H1 (cell line): ENCODE results near the gene ABI1. TPM values are rescaled to one million over a fixed set of nuclear protein-coding genes. Genes with fewer than 3 reads are reported as not detected.

Source experiments
- CTCF ChIA-PET: fragments of 300-600 bp; sonication (Branson Sonifier 250); formaldehyde crosslinking; loops from one replicate; lab custom pipeline; 2021; ENCODE audit not compliant: partially characterized antibody; lab: Charles Lee
- POLR2A ChIA-PET: fragments of 300-600 bp; sonication (Branson Sonifier 250); formaldehyde crosslinking; loops from one replicate; lab custom pipeline; 2021; ENCODE audit warnings: inconsistent platforms; ENCODE audit not compliant: partially characterized antibody; lab: Charles Lee
- DNase-seq, 2 experiments: peaks; one replicate each; pipeline versions ENCODE4 v3.0.0 to v3.0.0-alpha.2; 2010 to 2022; ENCODE audit warnings: low spot score in 2 of 2, low read depth in 1 of 2, mixed read lengths in 1 of 2
- FAIRE-seq: peaks from 2 replicates; lab custom pipeline; 2011; peaks lifted over from hg19 to GRCh38; lab: Jason Lieb, UNC
- H2AFZ ChIP-seq: 2 replicates; pipeline ENCODE4 v1.8.1; 2012; ENCODE audit warnings: low read length, inconsistent platforms
- H2AK5ac ChIP-seq: 2 replicates; pipeline ENCODE4 v1.6.1; 2013; ENCODE audit warnings: low read depth, low read length
- H2BK120ac ChIP-seq: replicated peaks from 2 replicates; pipeline ENCODE3; 2013; ENCODE audit warnings: low read depth, low read length, inconsistent platforms
- H2BK12ac ChIP-seq: 2 replicates; pipeline ENCODE4 v1.6.1; 2013; ENCODE audit warnings: low read depth, low read length
- H2BK15ac ChIP-seq: 2 replicates; pipeline ENCODE4 v1.6.1; 2013; ENCODE audit warnings: low read length
- H2BK20ac ChIP-seq: 2 replicates; pipeline ENCODE4 v1.6.1; 2013; ENCODE audit warnings: low read length
- H2BK5ac ChIP-seq: 2 replicates; pipeline ENCODE4 v1.6.1; 2013; ENCODE audit warnings: low read depth, low read length
- H3K14ac ChIP-seq: 2 replicates; pipeline ENCODE4 v1.6.1; 2013; ENCODE audit warnings: inconsistent platforms; ENCODE audit not compliant: insufficient read length
- H3K18ac ChIP-seq: 2 replicates; pipeline ENCODE4 v1.6.1; 2013; ENCODE audit warnings: low read length; ENCODE audit errors: extremely low read depth
- H3K23ac ChIP-seq: 2 replicates; pipeline ENCODE4 v1.6.1; 2013; ENCODE audit warnings: inconsistent platforms; ENCODE audit not compliant: insufficient read length
- H3K23me2 ChIP-seq: 2 replicates; pipeline ENCODE4 v1.6.1; 2013; ENCODE audit warnings: low read depth, low read length
- H3K27ac ChIP-seq: 2 replicates; pipeline ENCODE4 v1.6.1; 2011; ENCODE audit warnings: low read depth, low read length, inconsistent platforms
- H3K27me3 ChIP-seq, 4 experiments: replicated peaks in 1 of 4; 1 replicate in 1 of 4; 2 replicates in 3 of 4; pipeline versions ENCODE4 v1.6.1 to v1.8.1; 2011 to 2013; ENCODE audit warnings: low read length in 3 of 4, mild to moderate bottlenecking in 3 of 4, inconsistent platforms in 2 of 4, mixed read lengths in 2 of 4, moderate library complexity in 1 of 4; ENCODE audit not compliant: control insufficient read depth in 3 of 4, insufficient read depth in 3 of 4; ENCODE audit errors: extremely low read depth in 1 of 4
- H3K36me3 ChIP-seq, 4 experiments: 2 replicates each; pipeline versions ENCODE4 v1.6.1 to v1.8.1; 2011 to 2013; ENCODE audit warnings: mild to moderate bottlenecking in 4 of 4, low read length in 3 of 4, moderate library complexity in 2 of 4, control low read depth in 1 of 4, inconsistent platforms in 1 of 4; ENCODE audit not compliant: insufficient read depth in 4 of 4, control insufficient read depth in 2 of 4
- H3K4ac ChIP-seq: replicated peaks from 2 replicates; pipeline ENCODE3; 2013; ENCODE audit warnings: low read length, low read depth, mixed read lengths, inconsistent platforms; ENCODE audit not compliant: insufficient read length
- H3K4me1 ChIP-seq, 4 experiments: replicated peaks in 1 of 4; 1 replicate in 1 of 4; 2 replicates in 3 of 4; pipeline versions ENCODE4 v1.6.1 to v1.8.1; 2011 to 2013; ENCODE audit warnings: low read length in 3 of 4, inconsistent platforms in 2 of 4, mixed read lengths in 1 of 4; ENCODE audit not compliant: insufficient read depth in 4 of 4, control insufficient read depth in 3 of 4
- H3K4me2 ChIP-seq, 2 experiments: 2 replicates each; pipeline versions ENCODE4 v1.6.1 to v1.8.1; 2011 to 2013; ENCODE audit warnings: low read depth in 2 of 2, low read length in 2 of 2, control low read depth in 1 of 2, inconsistent platforms in 1 of 2, mild to moderate bottlenecking in 1 of 2; ENCODE audit not compliant: insufficient read depth in 1 of 2
- H3K4me3 ChIP-seq, 4 experiments: fragments of 200-600, 300-600 bp in 1 of 4; sonication (generic), shearing (Covaris generic), sonication (Bioruptor Twin) in 1 of 4; 2 replicates each; pipeline versions ENCODE4 v1.5.1 to v1.8.1; 2011 to 2016; ENCODE audit warnings: low read length in 4 of 4, low read depth in 3 of 4, control low read depth in 2 of 4, inconsistent platforms in 2 of 4, mild to moderate bottlenecking in 2 of 4, mixed read lengths in 1 of 4, moderate library complexity in 1 of 4; ENCODE audit not compliant: insufficient read depth in 2 of 4; ENCODE audit errors: extremely low read depth in 1 of 4
- H3K56ac ChIP-seq: replicated peaks from 2 replicates; pipeline ENCODE3; 2013; ENCODE audit warnings: low read depth, mild to moderate bottlenecking, mixed read lengths, low read length, inconsistent platforms; ENCODE audit not compliant: insufficient read length
- H3K79me1 ChIP-seq: 2 replicates; pipeline ENCODE4 v1.6.1; 2013; ENCODE audit warnings: low read depth, low read length, control low read depth
- H3K79me2 ChIP-seq, 2 experiments: 2 replicates each; pipeline versions ENCODE4 v1.6.1 to v1.8.1; 2012 to 2013; ENCODE audit warnings: low read length in 2 of 2, mild to moderate bottlenecking in 2 of 2, inconsistent platforms in 1 of 2; ENCODE audit not compliant: insufficient read depth in 2 of 2, control insufficient read depth in 1 of 2
- H3K9ac ChIP-seq, 4 experiments: replicated peaks in 1 of 4; 1 replicate in 1 of 4; 2 replicates in 3 of 4; pipeline versions ENCODE4 v1.6.1 to v1.8.1; 2011 to 2013; ENCODE audit warnings: low read depth in 3 of 4, low read length in 3 of 4, control low read depth in 2 of 4, mild to moderate bottlenecking in 2 of 4, moderate library complexity in 2 of 4, inconsistent platforms in 1 of 4; ENCODE audit errors: extremely low read depth in 1 of 4
- H3K9me3 ChIP-seq, 2 experiments: 2 replicates each; pipeline versions ENCODE4 v1.6.1 to v1.8.1; 2012 to 2013; ENCODE audit warnings: mild to moderate bottlenecking in 2 of 2, moderate library complexity in 2 of 2, control low read depth in 1 of 2, inconsistent platforms in 1 of 2, low read depth in 1 of 2, low read length in 1 of 2, mixed read lengths in 1 of 2; ENCODE audit not compliant: insufficient read depth in 2 of 2
- H4K20me1 ChIP-seq, 2 experiments: replicated peaks in 1 of 2; 2 replicates each; pipeline versions ENCODE3 to v1.8.1; 2011 to 2013; ENCODE audit warnings: inconsistent platforms in 2 of 2, low read length in 2 of 2, mild to moderate bottlenecking in 1 of 2; ENCODE audit not compliant: insufficient read depth in 2 of 2, control insufficient read depth in 1 of 2
- H4K5ac ChIP-seq: 2 replicates; pipeline ENCODE4 v1.6.1; 2013; ENCODE audit warnings: low read length, low read depth, mixed read lengths, inconsistent platforms; ENCODE audit not compliant: insufficient read length
- H4K8ac ChIP-seq: 2 replicates; pipeline ENCODE4 v1.8.0; 2013; ENCODE audit warnings: mild to moderate bottlenecking, moderate library complexity, low read length, inconsistent platforms; ENCODE audit not compliant: insufficient read depth; ENCODE audit errors: extremely low read depth
- H4K91ac ChIP-seq: replicated peaks from 2 replicates; pipeline ENCODE3; 2013; ENCODE audit warnings: low read length, mixed read lengths, inconsistent platforms; ENCODE audit not compliant: insufficient read length
- FOSL1 ChIP-seq: IDR thresholded peaks from 2 replicates; pipeline ENCODE4 v1.6.1; 2011; ENCODE audit warnings: mild to moderate bottlenecking, low read depth, low read length, moderate library complexity; ENCODE audit not compliant: insufficient read depth
- MAFK ChIP-seq: IDR thresholded peaks from 2 replicates; pipeline ENCODE4 v1.6.1; 2012; ENCODE audit warnings: low read depth, mild to moderate bottlenecking, improper control_type of control experiment, low read length
- POLR2AphosphoS5 ChIP-seq: IDR thresholded peaks from 2 replicates; pipeline ENCODE4 v1.6.1; 2011; ENCODE audit warnings: low read depth, low read length
- RXRA ChIP-seq: IDR thresholded peaks from 2 replicates; pipeline ENCODE4 v1.6.1; 2011; ENCODE audit warnings: low read depth, mild to moderate bottlenecking, low read length, moderate library complexity; ENCODE audit not compliant: insufficient read depth
- SIX5 ChIP-seq: IDR thresholded peaks from 2 replicates; pipeline ENCODE4 v1.6.1; 2011; ENCODE audit warnings: mild to moderate bottlenecking, low read depth, low read length
- SP1 ChIP-seq: IDR thresholded peaks from 2 replicates; pipeline ENCODE4 v1.6.1; 2011; ENCODE audit warnings: low read depth, low read length
- TCF12 ChIP-seq: IDR thresholded peaks from 2 replicates; pipeline ENCODE4 v1.6.1; 2011; ENCODE audit warnings: low read depth, mild to moderate bottlenecking, low read length
- WGBS, 2 experiments: shearing (Covaris generic) in 1 of 2; methylation state at CpG; one replicate each; pipeline versions ENCODE4 v1.1.6 to v1.1.7; 2013 to 2015; ENCODE audit warnings: low lambda C conversion rate in 2 of 2, mixed read lengths in 2 of 2, inconsistent platforms in 1 of 2, low coverage in 1 of 2, missing lambda C conversion rate in 1 of 2; ENCODE audit not compliant: insufficient replicate concordance in 2 of 2, insufficient coverage in 1 of 2, insufficient read length in 1 of 2; ENCODE audit errors: extremely low coverage in 1 of 2, missing lambda C conversion rate in 1 of 2; 5-methylcytosine and 5-hydroxymethylcytosine counted together
- polyA plus RNA-seq, 7 experiments: library from polyadenylated mRNA; depleted of rRNA in 3 of 7; stranded (reverse) in 5 of 7; unstranded in 2 of 7; fragments of >200 nt in 5 of 7; fragments of 200-250 nt in 2 of 7; gene quantifications; 1 replicate in 5 of 7; 2 replicates in 1 of 7; 4 replicates in 1 of 7; pipeline versions ENCODE4 v1.2.1 to v1.2.3, GENCODE V29; 2011 to 2013; ENCODE audit warnings: missing spikeins in 2 of 7, mixed read lengths in 2 of 7
- total RNA-seq: library from RNA; stranded (reverse); fragmentation: NEBNext Ultra II Directional; extraction: Animal tissue kit (Norgen Biotek cat#: 25700); gene quantifications from 2 replicates; pipeline ENCODE4 v1.2.1, GENCODE V29; 2021
- TF ChIP-seq, protein P1 (sequence below): IDR thresholded peaks from 2 replicates; pipeline ENCODE4 v1.6.1; 2011; ENCODE audit warnings: low read length, improper control_type of control experiment
- TF ChIP-seq, protein P2 (sequence below): IDR thresholded peaks from 2 replicates; pipeline ENCODE4 v1.6.1; 2012; ENCODE audit warnings: inconsistent platforms
- TF ChIP-seq, protein P3 (sequence below): IDR thresholded peaks from 2 replicates; pipeline ENCODE4 v1.6.1; 2012; ENCODE audit warnings: inconsistent platforms
- TF ChIP-seq, protein P4 (sequence below): IDR thresholded peaks from 2 replicates; pipeline ENCODE4 v1.6.1; 2012; ENCODE audit warnings: low read length, inconsistent platforms

ABI1 gene
- total and polyA plus RNA-seq, 2 of the 8 experiments (the other 6 are each of a cell fraction or from before 2014, with no cell fraction given): 35.4 to 37.0 TPM

DNA sequence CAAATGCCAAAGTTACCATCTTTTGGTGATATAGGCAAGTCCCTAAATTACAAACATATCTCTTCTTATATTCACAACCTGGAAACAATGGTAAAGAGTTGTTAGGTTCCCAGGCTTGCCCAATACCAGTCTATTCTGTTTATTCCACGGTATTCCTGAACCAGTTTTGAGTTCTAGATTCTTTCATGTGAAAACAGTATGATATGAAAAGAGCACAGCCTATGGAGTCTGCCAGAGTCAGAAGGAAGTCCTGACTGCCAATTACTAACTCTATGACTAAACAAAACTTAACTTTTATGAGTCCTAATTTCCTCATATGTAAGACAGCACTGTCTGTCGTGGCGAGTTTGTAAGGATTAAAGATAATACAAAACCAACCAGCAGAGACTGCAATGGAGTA is 5.6 kb downstream of the ABI1 start:
- H3K56ac ChIP-seq: no peak overlapping the region
- no peaks in the 10 kb centered on the region for H3K23me2 ChIP-seq
- no peak overlapping the region for H2AFZ ChIP-seq
- no peak overlapping the region for H2BK15ac ChIP-seq
- H2BK20ac ChIP-seq: no peak overlapping the region
- POLR2A ChIA-PET: no interaction called here
- no peak overlapping the region for H4K5ac ChIP-seq
- no peak overlapping the region for H3K4ac ChIP-seq
- H4K91ac ChIP-seq: no peak overlapping the region
- H3K27ac ChIP-seq: no peak overlapping the region
- no peak overlapping the region for H3K23ac ChIP-seq
- 100% methylated on average over 3 of the region's 3 CpGs; no CpG with 5 or more reads in 1 of the 2 experiments for WGBS, 2 experiments
- H4K8ac ChIP-seq: no peak overlapping the region
- no peak overlapping the region for H2BK120ac ChIP-seq
- no peaks in the 10 kb centered on the region for H3K27me3 ChIP-seq
- peaks cover 0 to 2% (median 0%) of the 10 kb centered on the region in 4 experiments; a peak in 3 of 7 replicates for H3K4me1 ChIP-seq
- no peak overlapping the region for H3K9ac ChIP-seq
- H3K14ac ChIP-seq: no peak overlapping the region
- H4K20me1 ChIP-seq: peaks cover 0 to 1% of the 10 kb centered on the region in 2 experiments
- CTCF ChIA-PET: no interaction called here
- no peak overlapping the region for H3K4me2 ChIP-seq
- H2AK5ac ChIP-seq: no peak overlapping the region
- no peaks in the 10 kb centered on the region for H3K36me3 ChIP-seq
- no peak overlapping the region for H2BK12ac ChIP-seq
- H3K18ac ChIP-seq: no peak overlapping the region
- FAIRE-seq (no peak), DNase-seq (no peak)
- no peaks in the 10 kb centered on the region for H3K9me3 ChIP-seq
- no peaks in the 10 kb centered on the region; the same call in 1 of the 2 replicates for H3K79me1 ChIP-seq
- no peak overlapping the region for H2BK5ac ChIP-seq
- no peak overlapping the region for H3K4me3 ChIP-seq
- peaks cover 3 to 91% of the 10 kb centered on the region in 2 experiments; a peak in 3 of 4 replicates for H3K79me2 ChIP-seq
- TF ChIP-seq TCF12 (no peak), SP1 (no peak), POLR2AphosphoS5 (no peak), MAFK (no peak), SIX5 (no peak), RXRA (no peak), FOSL1 (no peak)
- TF ChIP-seq, protein P1, sequence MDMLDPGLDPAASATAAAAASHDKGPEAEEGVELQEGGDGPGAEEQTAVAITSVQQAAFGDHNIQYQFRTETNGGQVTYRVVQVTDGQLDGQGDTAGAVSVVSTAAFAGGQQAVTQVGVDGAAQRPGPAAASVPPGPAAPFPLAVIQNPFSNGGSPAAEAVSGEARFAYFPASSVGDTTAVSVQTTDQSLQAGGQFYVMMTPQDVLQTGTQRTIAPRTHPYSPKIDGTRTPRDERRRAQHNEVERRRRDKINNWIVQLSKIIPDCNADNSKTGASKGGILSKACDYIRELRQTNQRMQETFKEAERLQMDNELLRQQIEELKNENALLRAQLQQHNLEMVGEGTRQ: no peak
- TF ChIP-seq, protein P2, sequence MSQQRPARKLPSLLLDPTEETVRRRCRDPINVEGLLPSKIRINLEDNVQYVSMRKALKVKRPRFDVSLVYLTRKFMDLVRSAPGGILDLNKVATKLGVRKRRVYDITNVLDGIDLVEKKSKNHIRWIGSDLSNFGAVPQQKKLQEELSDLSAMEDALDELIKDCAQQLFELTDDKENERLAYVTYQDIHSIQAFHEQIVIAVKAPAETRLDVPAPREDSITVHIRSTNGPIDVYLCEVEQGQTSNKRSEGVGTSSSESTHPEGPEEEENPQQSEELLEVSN: no peak
- TF ChIP-seq, protein P3, sequence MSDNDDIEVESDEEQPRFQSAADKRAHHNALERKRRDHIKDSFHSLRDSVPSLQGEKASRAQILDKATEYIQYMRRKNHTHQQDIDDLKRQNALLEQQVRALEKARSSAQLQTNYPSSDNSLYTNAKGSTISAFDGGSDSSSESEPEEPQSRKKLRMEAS: no peak
- TF ChIP-seq, protein P4, sequence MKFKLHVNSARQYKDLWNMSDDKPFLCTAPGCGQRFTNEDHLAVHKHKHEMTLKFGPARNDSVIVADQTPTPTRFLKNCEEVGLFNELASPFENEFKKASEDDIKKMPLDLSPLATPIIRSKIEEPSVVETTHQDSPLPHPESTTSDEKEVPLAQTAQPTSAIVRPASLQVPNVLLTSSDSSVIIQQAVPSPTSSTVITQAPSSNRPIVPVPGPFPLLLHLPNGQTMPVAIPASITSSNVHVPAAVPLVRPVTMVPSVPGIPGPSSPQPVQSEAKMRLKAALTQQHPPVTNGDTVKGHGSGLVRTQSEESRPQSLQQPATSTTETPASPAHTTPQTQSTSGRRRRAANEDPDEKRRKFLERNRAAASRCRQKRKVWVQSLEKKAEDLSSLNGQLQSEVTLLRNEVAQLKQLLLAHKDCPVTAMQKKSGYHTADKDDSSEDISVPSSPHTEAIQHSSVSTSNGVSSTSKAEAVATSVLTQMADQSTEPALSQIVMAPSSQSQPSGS: no peak
